Gastrocnemius medialis (tissue), 4 donors: ENCODE data around the gene OAF.

Source experiments
- POLR2A ChIP-seq, 2 donors: fragments of 450-650 bp; IDR thresholded peaks; one replicate each; pipeline ENCODE4 v1.6.1; 2017; ENCODE audit warnings: antibody characterized with exemption in 2 of 2, mild to moderate bottlenecking in 2 of 2, moderate library complexity in 2 of 2
- TF ChIP-seq, protein P1 (sequence below), 5 experiments: fragments of 450-650 bp in 3 of 5; fragments of 200-600 bp in 2 of 5; sonication (generic) in 2 of 5; IDR thresholded peaks in 4 of 5; conservative IDR thresholded peaks in 1 of 5; 1 replicate in 4 of 5; 2 replicates in 1 of 5; pipeline ENCODE4 v1.5.1; 2016 to 2019; ENCODE audit warnings: antibody characterized with exemption in 5 of 5, mild to moderate bottlenecking in 3 of 5, moderate library complexity in 3 of 5

DNA sequence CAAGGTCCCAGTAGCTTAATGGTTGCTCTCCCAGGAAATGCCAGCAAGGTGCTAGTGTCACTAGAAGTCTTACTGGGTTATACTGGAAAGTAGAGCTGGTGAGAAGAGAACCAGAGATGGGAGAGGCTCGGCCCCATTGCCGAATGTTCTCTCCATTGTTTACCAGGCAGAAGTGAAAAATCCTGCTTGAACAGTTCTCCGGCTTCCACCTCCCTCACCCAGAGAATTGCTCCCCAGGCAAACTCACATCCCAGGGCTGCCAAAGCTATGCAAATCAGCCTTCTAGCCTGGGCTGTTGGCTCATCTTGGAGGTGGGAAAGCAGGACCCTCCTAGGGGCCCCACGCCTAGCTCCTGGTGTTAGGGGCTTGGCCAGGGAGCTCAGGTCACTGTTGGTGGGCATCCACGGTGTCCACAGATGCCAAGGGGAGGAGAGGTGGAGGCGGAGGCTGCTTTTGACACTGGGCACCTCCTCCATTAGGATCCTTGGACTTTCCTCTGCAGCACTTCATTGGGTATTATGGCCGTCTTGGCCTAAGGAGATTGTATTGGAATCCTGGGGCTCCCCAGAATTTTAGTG is 49.2 kb downstream of the OAF start:
- TF ChIP-seq, protein P1, sequence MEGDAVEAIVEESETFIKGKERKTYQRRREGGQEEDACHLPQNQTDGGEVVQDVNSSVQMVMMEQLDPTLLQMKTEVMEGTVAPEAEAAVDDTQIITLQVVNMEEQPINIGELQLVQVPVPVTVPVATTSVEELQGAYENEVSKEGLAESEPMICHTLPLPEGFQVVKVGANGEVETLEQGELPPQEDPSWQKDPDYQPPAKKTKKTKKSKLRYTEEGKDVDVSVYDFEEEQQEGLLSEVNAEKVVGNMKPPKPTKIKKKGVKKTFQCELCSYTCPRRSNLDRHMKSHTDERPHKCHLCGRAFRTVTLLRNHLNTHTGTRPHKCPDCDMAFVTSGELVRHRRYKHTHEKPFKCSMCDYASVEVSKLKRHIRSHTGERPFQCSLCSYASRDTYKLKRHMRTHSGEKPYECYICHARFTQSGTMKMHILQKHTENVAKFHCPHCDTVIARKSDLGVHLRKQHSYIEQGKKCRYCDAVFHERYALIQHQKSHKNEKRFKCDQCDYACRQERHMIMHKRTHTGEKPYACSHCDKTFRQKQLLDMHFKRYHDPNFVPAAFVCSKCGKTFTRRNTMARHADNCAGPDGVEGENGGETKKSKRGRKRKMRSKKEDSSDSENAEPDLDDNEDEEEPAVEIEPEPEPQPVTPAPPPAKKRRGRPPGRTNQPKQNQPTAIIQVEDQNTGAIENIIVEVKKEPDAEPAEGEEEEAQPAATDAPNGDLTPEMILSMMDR (IDR thresholded peaks at IDR 0.05 in 4 of 5, conservative IDR thresholded peaks at IDR 0.05 in 1 of 5): no peak
- no peak for TF ChIP-seq POLR2A (IDR thresholded peaks at IDR 0.05)
